ENCODE data around the gene GOLT1A. TPM values are rescaled to one million over a fixed set of nuclear protein-coding genes. Genes with fewer than 3 reads are reported as not detected.

The GOLT1A gene
- total RNA-seq, 2 donors from 2014 or later = not detected

DNA sequence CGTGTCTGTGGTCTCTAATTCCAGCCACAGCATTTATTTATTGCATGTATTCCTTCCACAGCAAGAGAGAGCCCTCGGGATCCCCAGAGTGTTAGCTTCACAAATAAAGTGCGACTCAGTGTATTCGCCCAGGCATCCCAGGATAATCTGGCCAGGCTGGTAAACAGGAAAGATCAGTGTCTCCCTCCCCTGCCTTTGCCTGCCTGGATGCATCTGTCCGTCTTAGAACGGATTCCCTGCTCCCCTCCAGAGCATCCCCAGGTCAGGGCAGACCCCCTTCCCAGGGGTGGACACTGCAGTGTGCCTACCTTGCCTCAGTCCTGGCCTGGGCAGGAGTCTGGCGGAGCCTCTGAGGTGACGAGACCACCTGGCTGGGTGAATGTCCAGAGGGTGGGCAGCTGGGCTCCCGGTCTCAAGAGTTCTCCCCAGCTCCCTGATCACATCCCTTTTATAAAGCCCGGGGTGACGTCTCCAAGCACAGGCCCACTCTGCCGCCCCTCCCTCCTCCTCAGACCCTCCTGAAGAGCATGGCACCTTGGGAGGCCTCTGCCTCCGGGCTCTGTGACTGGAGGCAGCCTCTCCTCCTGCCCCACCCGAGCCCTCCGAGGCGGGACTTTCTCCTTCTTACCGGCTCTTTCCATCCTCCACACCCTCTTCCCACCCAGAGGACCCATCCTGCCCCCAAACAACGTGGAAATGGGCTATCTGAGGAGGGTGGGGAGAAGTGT, 17.6 kb downstream of the GOLT1A start, which contains the start of gene KISS1:
Gene KISS1 (minus strand): TSS at position 424 of the 728 bp plus-strand sequence. CDS start 3,615 bp downstream, outside the sequence.
- no peak within 1 kb of the TSS for H3K27ac ChIP-seq
- DNase-seq (ENCODE audit: low spot score) (no peak), ATAC-seq (ENCODE audit: insufficient number of reproducible peaks, low FRiP score, low read depth) (no peak)
- H3K4me1 ChIP-seq (ENCODE audit: control insufficient read depth in 1 of 2, low read depth in 2 of 2) = no peaks in the 10 kb centered on the region
- TF ChIP-seq, protein P1, sequence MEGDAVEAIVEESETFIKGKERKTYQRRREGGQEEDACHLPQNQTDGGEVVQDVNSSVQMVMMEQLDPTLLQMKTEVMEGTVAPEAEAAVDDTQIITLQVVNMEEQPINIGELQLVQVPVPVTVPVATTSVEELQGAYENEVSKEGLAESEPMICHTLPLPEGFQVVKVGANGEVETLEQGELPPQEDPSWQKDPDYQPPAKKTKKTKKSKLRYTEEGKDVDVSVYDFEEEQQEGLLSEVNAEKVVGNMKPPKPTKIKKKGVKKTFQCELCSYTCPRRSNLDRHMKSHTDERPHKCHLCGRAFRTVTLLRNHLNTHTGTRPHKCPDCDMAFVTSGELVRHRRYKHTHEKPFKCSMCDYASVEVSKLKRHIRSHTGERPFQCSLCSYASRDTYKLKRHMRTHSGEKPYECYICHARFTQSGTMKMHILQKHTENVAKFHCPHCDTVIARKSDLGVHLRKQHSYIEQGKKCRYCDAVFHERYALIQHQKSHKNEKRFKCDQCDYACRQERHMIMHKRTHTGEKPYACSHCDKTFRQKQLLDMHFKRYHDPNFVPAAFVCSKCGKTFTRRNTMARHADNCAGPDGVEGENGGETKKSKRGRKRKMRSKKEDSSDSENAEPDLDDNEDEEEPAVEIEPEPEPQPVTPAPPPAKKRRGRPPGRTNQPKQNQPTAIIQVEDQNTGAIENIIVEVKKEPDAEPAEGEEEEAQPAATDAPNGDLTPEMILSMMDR (IDR thresholded peaks at IDR 0.05) = no peak
- H3K27me3 ChIP-seq (replicated peaks; ENCODE audit: insufficient read depth) = no peaks in the 10 kb centered on the region
- no peaks in the 10 kb centered on the region for H3K9me3 ChIP-seq
- no peak within 1 kb of the TSS for H3K4me3 ChIP-seq
- H3K36me3 ChIP-seq = no peaks in the 10 kb centered on the region

DNA sequence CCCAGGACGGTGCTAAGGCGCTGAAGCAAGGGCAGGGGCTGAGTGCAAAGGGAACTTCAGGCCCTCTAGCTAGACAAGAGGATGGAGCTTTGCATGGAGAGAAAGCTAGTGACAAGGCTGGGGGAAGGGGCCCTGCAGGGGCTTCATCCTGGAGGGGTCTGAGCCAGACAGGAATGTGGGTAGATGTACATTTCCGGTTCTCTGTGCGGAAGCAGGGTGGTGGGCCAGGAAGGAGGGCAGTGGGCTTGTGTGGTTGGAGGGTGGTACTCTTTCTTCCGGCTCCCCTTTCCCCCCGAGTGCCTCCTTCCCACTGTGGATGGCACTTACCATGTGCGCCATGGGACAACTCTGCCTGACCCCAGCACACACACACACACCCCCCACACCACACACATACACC, 19.0 kb downstream of the GOLT1A start:
- Histone ChIP-seq H3K27ac (no peak overlapping the region), H3K36me3 (no peaks in the 10 kb centered on the region), H3K27me3 (replicated peaks; ENCODE audit: insufficient read depth) (no peaks in the 10 kb centered on the region), H3K9me3 (no peaks in the 10 kb centered on the region), H3K4me1 (ENCODE audit: control insufficient read depth in 1 of 2, low read depth in 2 of 2) (no peaks in the 10 kb centered on the region), H3K4me3 (no peak overlapping the region)
- ATAC-seq (ENCODE audit: insufficient number of reproducible peaks, low FRiP score, low read depth) (no peak), DNase-seq (ENCODE audit: low spot score) (no peak)
- TF ChIP-seq, protein P1 (IDR thresholded peaks at IDR 0.05) = no peak

DNA sequence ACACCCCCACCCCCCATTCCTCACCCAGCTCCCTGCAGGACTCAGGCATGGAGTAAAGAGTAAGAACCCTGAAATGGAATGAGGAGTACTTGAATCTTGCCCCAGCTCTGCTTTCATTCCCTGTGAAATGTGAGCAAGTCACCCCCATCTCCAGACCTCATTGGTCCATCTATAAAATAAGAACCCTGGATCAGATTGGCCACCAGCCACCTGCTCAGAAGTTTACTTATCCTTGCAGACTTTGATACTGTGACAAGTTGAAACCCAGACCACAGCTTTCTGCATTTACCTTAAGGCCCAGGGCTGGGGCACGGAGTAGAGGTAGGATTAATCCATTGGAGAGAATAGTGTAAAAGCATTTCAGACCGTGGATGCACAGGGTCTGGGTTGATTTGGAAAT, 19.7 kb downstream of the GOLT1A start:
- TF ChIP-seq, protein P1 (IDR thresholded peaks at IDR 0.05) = no peak
- Histone ChIP-seq H3K27ac (no peak overlapping the region), H3K9me3 (no peaks in the 10 kb centered on the region), H3K4me3 (no peak overlapping the region), H3K36me3 (no peaks in the 10 kb centered on the region), H3K27me3 (replicated peaks; ENCODE audit: insufficient read depth) (no peaks in the 10 kb centered on the region), H3K4me1 (ENCODE audit: control insufficient read depth in 1 of 2, low read depth in 2 of 2) (no peaks in the 10 kb centered on the region)
- ATAC-seq (ENCODE audit: insufficient number of reproducible peaks, low FRiP score, low read depth) (no peak), DNase-seq (ENCODE audit: low spot score) (no peak)

DNA sequence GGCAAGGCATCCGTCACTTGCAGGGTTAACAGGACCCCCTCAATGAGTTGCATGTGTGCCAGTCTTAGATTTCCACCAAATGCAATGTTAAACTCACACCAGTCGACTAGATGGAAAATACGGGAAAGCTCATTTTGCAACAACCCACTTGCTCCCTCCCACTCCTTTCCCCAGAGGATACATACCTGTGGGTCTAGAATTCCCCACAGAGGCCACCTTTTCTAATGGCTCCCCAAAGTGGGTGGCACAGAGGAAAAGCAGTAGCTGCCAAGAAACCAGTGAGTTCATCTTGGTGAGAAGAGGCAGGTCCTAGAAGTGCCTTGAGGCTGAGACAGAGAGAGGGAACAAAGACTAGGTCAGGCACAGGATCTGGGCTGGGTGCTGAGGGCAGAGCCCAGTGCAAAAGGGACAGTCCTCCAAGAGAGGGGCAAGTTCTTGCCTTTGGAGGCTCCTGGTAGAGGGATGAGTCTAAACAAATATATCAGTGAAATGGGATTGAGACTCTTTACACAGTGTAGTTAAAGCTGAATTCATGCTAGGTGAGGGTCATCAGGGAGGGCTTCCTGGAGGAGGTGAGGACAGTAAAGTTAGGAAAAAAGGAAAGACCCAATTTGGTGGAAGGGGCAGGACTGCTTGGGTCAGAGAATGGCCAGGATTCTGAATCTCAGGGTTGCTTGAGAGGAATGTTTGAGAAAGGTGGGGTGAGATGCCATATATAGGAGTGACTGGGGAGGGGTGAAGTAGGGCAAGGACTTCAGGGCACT, 21.0 kb downstream of the GOLT1A start:
- no peak for ATAC-seq (ENCODE audit: insufficient number of reproducible peaks, low FRiP score, low read depth)
- H3K27me3 ChIP-seq (replicated peaks; ENCODE audit: insufficient read depth) = no peaks in the 10 kb centered on the region
- H3K27ac ChIP-seq = no peak overlapping the region
- H3K4me3 ChIP-seq = no peak overlapping the region
- no peaks in the 10 kb centered on the region for H3K9me3 ChIP-seq
- no peaks in the 10 kb centered on the region for H3K36me3 ChIP-seq
- no peak for DNase-seq (ENCODE audit: low spot score)
- H3K4me1 ChIP-seq (ENCODE audit: control insufficient read depth in 1 of 2, low read depth in 2 of 2) = no peaks in the 10 kb centered on the region
- TF ChIP-seq, protein P1 (IDR thresholded peaks at IDR 0.05) = no peak

DNA sequence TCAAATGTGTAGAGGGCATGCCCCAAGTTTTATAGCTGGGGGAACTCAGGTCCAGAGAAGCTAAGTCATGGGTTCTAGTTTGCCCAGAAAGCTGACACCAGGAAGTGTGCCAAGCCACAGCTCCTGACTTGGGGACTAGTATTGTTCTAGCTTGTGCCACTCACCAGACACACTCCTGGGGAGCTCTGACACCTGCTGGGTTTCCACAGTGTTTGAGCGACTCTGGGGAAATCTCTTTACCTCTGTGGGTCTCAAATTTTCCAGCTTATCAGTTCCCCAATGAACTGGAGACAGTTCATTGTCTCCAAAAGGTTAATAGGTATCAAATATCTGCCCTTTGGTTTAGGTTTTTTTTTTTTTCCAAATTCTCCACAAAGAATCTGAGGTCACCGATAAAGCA, 21.7 kb downstream of the GOLT1A start:
- no peak overlapping the region for H3K27ac ChIP-seq
- H3K36me3 ChIP-seq = no peaks in the 10 kb centered on the region
- DNase-seq (ENCODE audit: low spot score) (no peak), ATAC-seq (ENCODE audit: insufficient number of reproducible peaks, low FRiP score, low read depth) (no peak)
- no peaks in the 10 kb centered on the region for H3K9me3 ChIP-seq
- TF ChIP-seq, protein P1 (IDR thresholded peaks at IDR 0.05) = no peak
- H3K27me3 ChIP-seq (replicated peaks; ENCODE audit: insufficient read depth) = no peaks in the 10 kb centered on the region
- H3K4me1 ChIP-seq (ENCODE audit: control insufficient read depth in 1 of 2, low read depth in 2 of 2) = no peaks in the 10 kb centered on the region
- no peak overlapping the region for H3K4me3 ChIP-seq

Measured in thoracic aorta (tissue), 2 donors.